ENCODE measurements around the gene NUB1. TPM values are rescaled to one million over a fixed set of nuclear protein-coding genes. Genes with fewer than 3 reads are reported as not detected.
"Not testable (repeated sequence)": the region's sequence is repeated elsewhere in the genome, so short reads cannot be mapped to it uniquely, and the experiment has no call there.

The NUB1 gene
- polyA plus RNA-seq, 3 donors: 32.0 to 39.2 (median 37.2) TPM

DNA sequence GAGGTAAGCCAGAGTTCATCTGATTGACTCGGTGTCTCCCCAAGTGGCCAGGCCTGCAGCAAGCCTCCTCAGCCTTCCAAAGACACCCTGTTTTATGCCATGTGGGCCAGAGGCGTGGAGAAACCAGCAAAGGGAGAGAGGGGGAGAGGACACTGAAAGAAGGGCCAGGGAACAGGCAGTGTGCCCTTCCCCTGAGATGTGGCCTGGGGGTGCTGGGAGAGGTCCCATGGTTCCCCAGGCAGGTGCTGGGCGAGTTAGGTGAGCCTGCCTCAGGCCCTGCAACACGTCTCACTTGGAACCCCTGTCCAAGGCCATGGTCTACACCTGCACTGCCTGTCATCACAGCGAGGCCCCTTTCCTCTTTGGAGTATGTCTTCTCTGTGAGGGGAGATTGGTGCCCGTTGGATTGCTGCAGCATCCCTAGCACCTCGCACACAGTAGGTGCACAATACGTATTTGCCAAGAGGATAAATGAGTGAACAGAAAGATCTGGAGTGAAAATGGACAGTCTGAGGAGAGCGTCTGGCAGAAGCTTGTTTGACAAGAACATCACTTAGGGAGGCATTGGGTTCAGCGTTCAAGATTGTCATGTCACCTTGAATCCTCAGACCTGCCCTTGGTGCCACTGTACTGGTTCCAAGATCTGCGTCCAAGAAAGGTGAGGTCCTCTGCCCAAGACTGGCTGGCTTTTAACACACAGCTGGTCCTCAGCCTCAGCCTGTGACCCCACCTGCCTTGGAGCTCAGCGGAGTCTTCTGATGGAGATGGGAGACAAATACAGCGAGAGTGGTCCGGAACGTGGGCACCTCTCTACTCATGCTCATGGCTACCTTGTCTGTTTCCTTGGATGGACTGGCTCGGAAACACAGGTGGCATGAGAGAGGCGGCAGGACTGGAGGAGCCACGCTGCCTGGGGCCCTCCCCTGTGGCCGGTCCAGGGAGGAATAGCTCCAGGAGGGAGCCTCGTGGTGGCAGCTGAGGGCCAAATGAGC is 39.8 kb upstream of the NUB1 start:
- Histone ChIP-seq H3K79me2 (ENCODE audit: insufficient read depth, low read length) (no peaks in the 10 kb centered on the region), H3K27me3 (ENCODE audit: control insufficient read depth in 2 of 2, insufficient read depth in 2 of 2, low read length in 2 of 2) (peaks cover 10 to 43% of the 10 kb centered on the region in 2 donors), H3K9me3 (replicated peaks in 1 of 2; ENCODE audit: control insufficient read depth in 1 of 2, insufficient read depth in 1 of 2, low read length in 2 of 2) (peaks cover under 1 to 2% of the 10 kb centered on the region in 2 donors), H4K20me1 (ENCODE audit: insufficient read depth, low read length) (no peaks in the 10 kb centered on the region), H3K27ac (ENCODE audit: low read depth in 1 of 2, low read length in 2 of 2) (no peak overlapping the region), H2AFZ (ENCODE audit: insufficient read depth, low read depth, low read length, poor library complexity, severe bottlenecking) (no peak overlapping the region), H3K4me3 (replicated peaks in 1 of 3; ENCODE audit: low read depth in 2 of 3, low read length in 3 of 3) (no peak overlapping the region), H3K9ac (ENCODE audit: insufficient read depth, low read length, poor library complexity, severe bottlenecking) (no peak overlapping the region), H3K4me1 (ENCODE audit: control insufficient read depth in 1 of 2, insufficient read depth in 2 of 2, low read length in 2 of 2) (peaks cover 4 to 7% of the 10 kb centered on the region in 2 donors), H3K4me2 (replicated peaks; ENCODE audit: extremely low read depth, low read length, poor library complexity, severe bottlenecking) (no peak overlapping the region), H3K36me3 (replicated peaks in 1 of 2; ENCODE audit: control insufficient read depth in 1 of 2, insufficient read depth in 2 of 2, low read length in 2 of 2) (no peaks in the 10 kb centered on the region)
- TF ChIP-seq, protein P1, sequence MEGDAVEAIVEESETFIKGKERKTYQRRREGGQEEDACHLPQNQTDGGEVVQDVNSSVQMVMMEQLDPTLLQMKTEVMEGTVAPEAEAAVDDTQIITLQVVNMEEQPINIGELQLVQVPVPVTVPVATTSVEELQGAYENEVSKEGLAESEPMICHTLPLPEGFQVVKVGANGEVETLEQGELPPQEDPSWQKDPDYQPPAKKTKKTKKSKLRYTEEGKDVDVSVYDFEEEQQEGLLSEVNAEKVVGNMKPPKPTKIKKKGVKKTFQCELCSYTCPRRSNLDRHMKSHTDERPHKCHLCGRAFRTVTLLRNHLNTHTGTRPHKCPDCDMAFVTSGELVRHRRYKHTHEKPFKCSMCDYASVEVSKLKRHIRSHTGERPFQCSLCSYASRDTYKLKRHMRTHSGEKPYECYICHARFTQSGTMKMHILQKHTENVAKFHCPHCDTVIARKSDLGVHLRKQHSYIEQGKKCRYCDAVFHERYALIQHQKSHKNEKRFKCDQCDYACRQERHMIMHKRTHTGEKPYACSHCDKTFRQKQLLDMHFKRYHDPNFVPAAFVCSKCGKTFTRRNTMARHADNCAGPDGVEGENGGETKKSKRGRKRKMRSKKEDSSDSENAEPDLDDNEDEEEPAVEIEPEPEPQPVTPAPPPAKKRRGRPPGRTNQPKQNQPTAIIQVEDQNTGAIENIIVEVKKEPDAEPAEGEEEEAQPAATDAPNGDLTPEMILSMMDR (IDR thresholded peaks at IDR 0.05): no peak
- intact Hi-C loops (cut with micrococcal nuclease): loop anchor here (2.0 to 10.0 kb wide), 4 partner anchors 49 to 179 kb away; partner anchors contain the start of gene GBX1 (in 1 of the 2)
- DNase-seq: no peak
- H3K4me1 Mint-ChIP-seq: peaks cover 13% of the 10 kb centered on the region
- 89% methylated on average over 17 of the region's 20 CpGs for WGBS (ENCODE audit: insufficient coverage)
- no peak overlapping the region for H3K27ac Mint-ChIP-seq
- H3K9me3 Mint-ChIP-seq: peaks cover 0 to 8% (median 3%) of the 10 kb centered on the region in 7 donors
- peaks cover 43 to 46% (median 44%) of the 10 kb centered on the region in 3 donors for H3K27me3 Mint-ChIP-seq (ENCODE audit: low read depth in 3 of 3)
- no peak overlapping the region for H3K4me3 Mint-ChIP-seq
- H3K36me3 Mint-ChIP-seq: peaks cover 0 to 3% of the 10 kb centered on the region in 2 donors

- H3K36me3 ChIP-seq (replicated peaks in 1 of 2; ENCODE audit: control insufficient read depth in 1 of 2, insufficient read depth in 2 of 2, low read length in 2 of 2); H4K20me1 ChIP-seq (ENCODE audit: insufficient read depth, low read length); H3K9me3 ChIP-seq (replicated peaks in 1 of 2; ENCODE audit: control insufficient read depth in 1 of 2, insufficient read depth in 1 of 2, low read length in 2 of 2); H3K9ac ChIP-seq (ENCODE audit: insufficient read depth, low read length, poor library complexity, severe bottlenecking); H3K4me1 ChIP-seq (ENCODE audit: control insufficient read depth in 1 of 2, insufficient read depth in 2 of 2, low read length in 2 of 2); H3K36me3 Mint-ChIP-seq; H3K4me3 ChIP-seq (replicated peaks in 1 of 3; ENCODE audit: low read depth in 2 of 3, low read length in 3 of 3); H3K4me2 ChIP-seq (replicated peaks; ENCODE audit: extremely low read depth, low read length, poor library complexity, severe bottlenecking); H3K9me3 Mint-ChIP-seq; DNase-seq; H2AFZ ChIP-seq (ENCODE audit: insufficient read depth, low read depth, low read length, poor library complexity, severe bottlenecking); H3K27ac ChIP-seq (ENCODE audit: low read depth in 1 of 2, low read length in 2 of 2); H3K4me1 Mint-ChIP-seq; H3K27ac Mint-ChIP-seq; H3K79me2 ChIP-seq (ENCODE audit: insufficient read depth, low read length): not testable (repeated sequence)
- H3K27me3 ChIP-seq (ENCODE audit: control insufficient read depth in 2 of 2, insufficient read depth in 2 of 2, low read length in 2 of 2): peaks cover 10 to 48% of the 10 kb centered on the region in 2 donors
- WGBS (ENCODE audit: insufficient coverage): 83% methylated on average over 18 of the region's 19 CpGs
- peak overlapping the region in 1 of 2 donors; percentile 80 for H3K4me3 Mint-ChIP-seq
- H3K27me3 Mint-ChIP-seq (ENCODE audit: low read depth in 3 of 3): peaks cover 40 to 48% (median 43%) of the 10 kb centered on the region in 3 donors
- intact Hi-C loops (cut with micrococcal nuclease): loop anchor here (5.0 to 10.0 kb wide), 3 partner anchors 52 to 182 kb away; partner anchors contain the start of gene GBX1 (in 1 of the 2)
Observed at GRCh38 chr7:151304251-151304650, 37.4 kb upstream of the NUB1 start.

All from CD14-positive monocyte (primary cell).